ENCODE measurements around the gene SYT8.

- TF ChIP-seq, protein P1, sequence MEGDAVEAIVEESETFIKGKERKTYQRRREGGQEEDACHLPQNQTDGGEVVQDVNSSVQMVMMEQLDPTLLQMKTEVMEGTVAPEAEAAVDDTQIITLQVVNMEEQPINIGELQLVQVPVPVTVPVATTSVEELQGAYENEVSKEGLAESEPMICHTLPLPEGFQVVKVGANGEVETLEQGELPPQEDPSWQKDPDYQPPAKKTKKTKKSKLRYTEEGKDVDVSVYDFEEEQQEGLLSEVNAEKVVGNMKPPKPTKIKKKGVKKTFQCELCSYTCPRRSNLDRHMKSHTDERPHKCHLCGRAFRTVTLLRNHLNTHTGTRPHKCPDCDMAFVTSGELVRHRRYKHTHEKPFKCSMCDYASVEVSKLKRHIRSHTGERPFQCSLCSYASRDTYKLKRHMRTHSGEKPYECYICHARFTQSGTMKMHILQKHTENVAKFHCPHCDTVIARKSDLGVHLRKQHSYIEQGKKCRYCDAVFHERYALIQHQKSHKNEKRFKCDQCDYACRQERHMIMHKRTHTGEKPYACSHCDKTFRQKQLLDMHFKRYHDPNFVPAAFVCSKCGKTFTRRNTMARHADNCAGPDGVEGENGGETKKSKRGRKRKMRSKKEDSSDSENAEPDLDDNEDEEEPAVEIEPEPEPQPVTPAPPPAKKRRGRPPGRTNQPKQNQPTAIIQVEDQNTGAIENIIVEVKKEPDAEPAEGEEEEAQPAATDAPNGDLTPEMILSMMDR (IDR thresholded peaks at IDR 0.05; ENCODE audit: control extremely low read depth in 1 of 3, insufficient read depth in 1 of 3, low read depth in 1 of 3, low read length in 3 of 3), result no peak
- TF ChIP-seq SUZ12 (IDR thresholded peaks at IDR 0.05; ENCODE audit: low read length), result no peak
- no peak for TF ChIP-seq POLR2A (IDR thresholded peaks at IDR 0.05; ENCODE audit: control extremely low read depth in 1 of 2, low read depth in 2 of 2, low read length in 2 of 2)
- TF ChIP-seq POU5F1 (IDR thresholded peaks at IDR 0.05; ENCODE audit: low read depth, low read length), result no peak
- no peak for TF ChIP-seq TEAD4 (IDR thresholded peaks at IDR 0.05; ENCODE audit: low read depth, low read length)
- no peak for TF ChIP-seq JUN (IDR thresholded peaks at IDR 0.05; ENCODE audit: low read depth, low read length)
- no peak for TF ChIP-seq EZH2 (IDR thresholded peaks at IDR 0.05; ENCODE audit: low read depth, low read length, severe bottlenecking)
- no peak for TF ChIP-seq ATF2 (IDR thresholded peaks at IDR 0.05; ENCODE audit: low read length)
- no peak for TF ChIP-seq RAD21 (IDR thresholded peaks at IDR 0.05 in 1 of 2, conservative IDR thresholded peaks at IDR 0.05 in 1 of 2; ENCODE audit: low read depth in 2 of 2, low read length in 2 of 2)
- TF ChIP-seq CBX5 (IDR thresholded peaks at IDR 0.05; ENCODE audit: low read depth, low read length), result no peak
- no peak for TF ChIP-seq ZNF274 (IDR thresholded peaks at IDR 0.05; ENCODE audit: borderline replicate concordance, extremely low read depth, low read length)
- TF ChIP-seq CEBPB (IDR thresholded peaks at IDR 0.05; ENCODE audit: low read depth, low read length), result no peak
These were observed 21.7 kb downstream of the SYT8 start for GRCh38 chr11:1856306-1857005.
